ENCODE data around the gene CYSTM1.
"Not testable (repeated sequence)": the region's sequence is repeated elsewhere in the genome, so short reads cannot be mapped to it uniquely, and the experiment has no call there.

Gene CYSTM1

GRCh38 chr5:140176031-140176387, 1.0 kb downstream of the CYSTM1 start:
- no peak for DNase-seq (ENCODE audit: low read depth, low spot score)

GRCh38 chr5:140178086-140178410, 3.1 kb downstream of the CYSTM1 start:
- no peak for DNase-seq (ENCODE audit: low read depth, low spot score)

- DNase-seq (ENCODE audit: low read depth, low spot score), result no peak
Observed at GRCh38 chr5:140178482-140179116, 3.6 kb downstream of the CYSTM1 start.

DNA sequence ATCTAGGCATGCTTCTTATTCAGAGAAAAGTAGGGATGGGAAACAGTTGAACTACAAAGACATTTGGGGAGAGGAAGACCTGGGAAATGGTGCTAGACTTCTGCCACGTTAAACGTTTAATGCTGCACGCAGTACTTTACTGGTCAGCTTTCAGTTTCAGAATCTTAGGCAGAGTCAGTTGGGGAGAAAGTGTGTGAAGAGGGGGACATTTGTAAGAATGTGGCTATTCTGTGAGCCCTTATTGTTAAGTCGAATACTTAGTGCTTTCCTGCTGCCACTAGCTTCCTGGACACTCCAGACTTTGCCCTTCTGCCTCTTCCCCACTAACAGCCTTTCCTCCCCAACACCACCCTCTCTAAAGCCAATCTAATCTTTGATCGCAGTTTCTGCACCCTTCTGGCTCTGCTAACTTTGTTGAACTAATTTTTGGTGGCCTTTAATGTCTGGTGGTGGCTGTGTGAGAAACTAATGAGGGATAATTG, 6.1 kb downstream of the CYSTM1 start:
- DNase-seq (ENCODE audit: low read depth, low spot score), result no peak

DNA sequence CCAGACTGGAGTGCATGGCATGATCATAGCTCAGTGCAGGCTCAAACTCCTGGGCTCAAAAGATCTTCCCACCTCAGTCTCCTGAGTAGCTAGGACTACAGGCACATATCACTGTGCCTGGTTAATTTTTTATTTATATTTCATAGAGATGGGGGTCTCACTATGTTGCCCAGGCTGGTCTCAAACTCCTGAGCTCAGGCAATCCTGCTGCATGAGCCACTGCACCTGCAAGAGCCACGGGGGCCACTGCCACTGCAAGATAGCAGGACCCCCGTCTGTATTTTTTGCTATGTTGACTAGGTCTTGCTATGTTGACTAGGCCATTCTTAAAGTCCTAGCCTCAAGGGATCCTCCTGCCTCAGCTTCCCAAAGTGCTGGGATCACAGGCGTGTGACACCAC, 6.5 kb downstream of the CYSTM1 start:
- no peak for DNase-seq (ENCODE audit: low read depth, low spot score)

GRCh38 chr5:140182075-140182711, 7.2 kb downstream of the CYSTM1 start:
- no peak for DNase-seq (ENCODE audit: low read depth, low spot score)

- peak; percentile 25 for DNase-seq (ENCODE audit: low read depth, low spot score)
Observed at GRCh38 chr5:140182803-140183367, 7.9 kb downstream of the CYSTM1 start.

GRCh38 chr5:140185409-140185808, 10.4 kb downstream of the CYSTM1 start:
- no peak for DNase-seq (ENCODE audit: low read depth, low spot score)

DNA sequence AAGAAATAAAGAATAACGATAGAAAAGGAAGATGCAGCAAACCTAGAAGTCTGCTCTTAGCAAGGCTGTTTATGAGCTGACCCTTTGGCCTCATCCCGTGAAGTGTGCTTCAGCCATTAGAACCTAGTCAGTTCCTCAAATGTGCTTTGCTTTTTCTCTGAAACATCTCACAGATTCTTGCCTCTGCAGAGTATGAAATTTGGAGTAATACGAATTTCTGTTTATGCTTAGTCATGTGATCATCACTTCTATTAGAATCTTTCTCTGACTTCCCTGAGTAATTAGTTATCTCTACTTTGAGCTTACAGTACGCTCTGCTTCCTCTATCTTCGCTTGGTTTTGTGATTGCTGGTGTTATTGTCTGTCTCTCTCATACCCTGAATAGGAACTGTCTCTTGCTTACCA, 11.3 kb downstream of the CYSTM1 start:
- DNase-seq (ENCODE audit: low read depth, low spot score), result no peak

DNA sequence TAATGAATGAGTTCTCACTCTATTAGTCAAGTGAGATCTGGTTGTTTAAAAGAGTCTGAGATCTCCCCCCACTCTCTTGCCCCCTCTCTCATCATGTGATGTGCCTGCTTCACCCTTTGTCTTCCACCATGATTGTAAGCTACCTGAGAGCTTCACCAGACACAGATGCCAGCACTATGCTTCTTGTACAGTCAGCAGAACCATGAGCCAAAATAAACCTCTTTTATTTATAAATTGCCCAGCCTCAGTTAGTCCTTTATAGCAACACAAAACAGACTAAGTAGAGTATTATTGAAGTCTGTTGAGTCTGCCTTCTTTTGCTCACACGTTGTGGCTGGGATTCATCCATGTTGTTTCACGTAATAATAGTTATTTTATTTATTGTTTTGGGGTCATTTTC, 14.3 kb downstream of the CYSTM1 start:
- no peak for DNase-seq (ENCODE audit: low read depth, low spot score)

- DNase-seq (ENCODE audit: low read depth, low spot score), result no peak
Observed at GRCh38 chr5:140189977-140190871, 15.2 kb downstream of the CYSTM1 start.

- DNase-seq (ENCODE audit: low read depth, low spot score), result no peak
Observed at GRCh38 chr5:140190872-140191218, 15.9 kb downstream of the CYSTM1 start.

DNA sequence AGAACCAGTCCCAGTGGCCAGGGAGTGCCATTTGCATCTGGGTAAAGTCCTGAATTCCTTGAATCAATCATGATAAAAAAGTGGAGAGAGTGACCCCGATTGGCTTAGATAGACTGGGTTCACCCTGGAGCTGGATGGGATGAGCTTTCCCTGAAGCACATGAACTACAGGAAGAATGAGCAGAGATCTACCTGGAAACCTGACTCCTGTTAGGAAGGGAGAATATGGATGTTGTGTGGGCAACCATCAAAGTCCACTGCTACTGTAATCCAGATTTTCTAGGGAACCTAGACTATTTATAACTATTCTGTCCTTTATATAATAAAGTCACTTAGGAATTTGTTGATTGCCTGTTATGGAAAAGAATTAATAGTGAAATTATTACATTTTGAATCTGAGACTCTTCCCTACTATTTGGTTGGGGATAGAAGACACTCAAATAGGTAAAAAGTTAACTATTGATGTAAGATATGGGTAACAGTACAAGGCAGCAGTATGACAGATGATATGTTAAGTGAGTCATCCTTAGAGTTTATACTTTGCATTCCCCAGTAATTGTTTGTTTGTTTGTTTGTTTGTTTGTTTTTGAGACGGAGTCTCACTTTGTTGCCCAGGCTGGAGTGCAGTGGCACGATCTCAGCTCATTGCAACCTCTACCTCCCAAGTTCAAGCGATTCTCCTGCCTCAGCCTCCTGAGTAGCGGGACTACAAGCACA, 17.9 kb downstream of the CYSTM1 start:
- DNase-seq (ENCODE audit: low read depth, low spot score), result no peak

- DNase-seq (ENCODE audit: low read depth, low spot score), result no peak
Observed at GRCh38 chr5:140194662-140195061, 19.7 kb downstream of the CYSTM1 start.

GRCh38 chr5:140196115-140196814, 21.3 kb downstream of the CYSTM1 start:
- DNase-seq (ENCODE audit: low read depth, low spot score), result no peak

GRCh38 chr5:140197023-140197422, 22.0 kb downstream of the CYSTM1 start:
- no peak for DNase-seq (ENCODE audit: low read depth, low spot score)

- DNase-seq (ENCODE audit: low read depth, low spot score), result not testable (repeated sequence)
Observed at GRCh38 chr5:140198915-140199314, 23.9 kb downstream of the CYSTM1 start.

GRCh38 chr5:140202078-140202477, 27.1 kb downstream of the CYSTM1 start:
- no peak for DNase-seq (ENCODE audit: low read depth, low spot score)

GRCh38 chr5:140202610-140203009, 27.6 kb downstream of the CYSTM1 start:
- no peak for DNase-seq (ENCODE audit: low read depth, low spot score)

- no peak for DNase-seq (ENCODE audit: low read depth, low spot score)
Observed at GRCh38 chr5:140205216-140205615, 30.2 kb downstream of the CYSTM1 start.

- DNase-seq (ENCODE audit: low read depth, low spot score), result peak; percentile 44
Observed at GRCh38 chr5:140205952-140206351, 31.0 kb downstream of the CYSTM1 start.
